Measurements from ENCODE around the gene DGKG.

GRCh38 chr3:186123012-186123411, 239.0 kb downstream of the DGKG start:
- TF ChIP-seq JUN (IDR thresholded peaks at IDR 0.05), result no peak
- TF ChIP-seq, protein P1, sequence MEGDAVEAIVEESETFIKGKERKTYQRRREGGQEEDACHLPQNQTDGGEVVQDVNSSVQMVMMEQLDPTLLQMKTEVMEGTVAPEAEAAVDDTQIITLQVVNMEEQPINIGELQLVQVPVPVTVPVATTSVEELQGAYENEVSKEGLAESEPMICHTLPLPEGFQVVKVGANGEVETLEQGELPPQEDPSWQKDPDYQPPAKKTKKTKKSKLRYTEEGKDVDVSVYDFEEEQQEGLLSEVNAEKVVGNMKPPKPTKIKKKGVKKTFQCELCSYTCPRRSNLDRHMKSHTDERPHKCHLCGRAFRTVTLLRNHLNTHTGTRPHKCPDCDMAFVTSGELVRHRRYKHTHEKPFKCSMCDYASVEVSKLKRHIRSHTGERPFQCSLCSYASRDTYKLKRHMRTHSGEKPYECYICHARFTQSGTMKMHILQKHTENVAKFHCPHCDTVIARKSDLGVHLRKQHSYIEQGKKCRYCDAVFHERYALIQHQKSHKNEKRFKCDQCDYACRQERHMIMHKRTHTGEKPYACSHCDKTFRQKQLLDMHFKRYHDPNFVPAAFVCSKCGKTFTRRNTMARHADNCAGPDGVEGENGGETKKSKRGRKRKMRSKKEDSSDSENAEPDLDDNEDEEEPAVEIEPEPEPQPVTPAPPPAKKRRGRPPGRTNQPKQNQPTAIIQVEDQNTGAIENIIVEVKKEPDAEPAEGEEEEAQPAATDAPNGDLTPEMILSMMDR (IDR thresholded peaks at IDR 0.05), result no peak
- TF ChIP-seq SREBF2 (IDR thresholded peaks at IDR 0.05), result no peak
- no peak for TF ChIP-seq NR3C1 (IDR thresholded peaks at IDR 0.05)
- no peak for TF ChIP-seq BHLHE40 (IDR thresholded peaks at IDR 0.05; ENCODE audit: low read depth, low read length)
- TF ChIP-seq MAZ (IDR thresholded peaks at IDR 0.05; ENCODE audit: borderline replicate concordance, low read depth, low read length), result no peak
- no peak for TF ChIP-seq ZC3H11A (IDR thresholded peaks at IDR 0.05)
- TF ChIP-seq POLR2A (IDR thresholded peaks at IDR 0.05; ENCODE audit: low read length), result no peak
- no peak for TF ChIP-seq CEBPB (IDR thresholded peaks at IDR 0.05)
- no peak for TF ChIP-seq EP300 (IDR thresholded peaks at IDR 0.05)
- TF ChIP-seq, protein P2, sequence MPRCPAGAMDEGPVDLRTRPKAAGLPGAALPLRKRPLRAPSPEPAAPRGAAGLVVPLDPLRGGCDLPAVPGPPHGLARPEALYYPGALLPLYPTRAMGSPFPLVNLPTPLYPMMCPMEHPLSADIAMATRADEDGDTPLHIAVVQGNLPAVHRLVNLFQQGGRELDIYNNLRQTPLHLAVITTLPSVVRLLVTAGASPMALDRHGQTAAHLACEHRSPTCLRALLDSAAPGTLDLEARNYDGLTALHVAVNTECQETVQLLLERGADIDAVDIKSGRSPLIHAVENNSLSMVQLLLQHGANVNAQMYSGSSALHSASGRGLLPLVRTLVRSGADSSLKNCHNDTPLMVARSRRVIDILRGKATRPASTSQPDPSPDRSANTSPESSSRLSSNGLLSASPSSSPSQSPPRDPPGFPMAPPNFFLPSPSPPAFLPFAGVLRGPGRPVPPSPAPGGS (IDR thresholded peaks at IDR 0.05), result no peak
- TF ChIP-seq, protein P3, sequence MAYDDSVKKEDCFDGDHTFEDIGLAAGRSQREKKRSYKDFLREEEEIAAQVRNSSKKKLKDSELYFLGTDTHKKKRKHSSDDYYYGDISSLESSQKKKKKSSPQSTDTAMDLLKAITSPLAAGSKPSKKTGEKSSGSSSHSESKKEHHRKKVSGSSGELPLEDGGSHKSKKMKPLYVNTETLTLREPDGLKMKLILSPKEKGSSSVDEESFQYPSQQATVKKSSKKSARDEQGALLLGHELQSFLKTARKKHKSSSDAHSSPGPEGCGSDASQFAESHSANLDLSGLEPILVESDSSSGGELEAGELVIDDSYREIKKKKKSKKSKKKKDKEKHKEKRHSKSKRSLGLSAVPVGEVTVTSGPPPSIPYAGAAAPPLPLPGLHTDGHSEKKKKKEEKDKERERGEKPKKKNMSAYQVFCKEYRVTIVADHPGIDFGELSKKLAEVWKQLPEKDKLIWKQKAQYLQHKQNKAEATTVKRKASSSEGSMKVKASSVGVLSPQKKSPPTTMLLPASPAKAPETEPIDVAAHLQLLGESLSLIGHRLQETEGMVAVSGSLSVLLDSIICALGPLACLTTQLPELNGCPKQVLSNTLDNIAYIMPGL (CRISPR knock-in tag; IDR thresholded peaks at IDR 0.05; ENCODE audit: borderline replicate concordance), result no peak
- TF ChIP-seq FOSL2 (IDR thresholded peaks at IDR 0.05), result no peak
- no peak for TF ChIP-seq FOSL2 (CRISPR knock-in tag; IDR thresholded peaks at IDR 0.05)

Data from A549 (cell line).